RKO (cell line): ENCODE measurements around the gene OVOL2.

Source experiments
- DNase-seq: peaks from one replicate; pipeline ENCODE4 v3.0.0-alpha.2; 2016; ENCODE audit warnings: low spot score

Gene OVOL2

GRCh38 chr20:17985388-17986018, 72.2 kb downstream of the OVOL2 start:
- DNase-seq = no peak

GRCh38 chr20:17976305-17976704, 81.4 kb downstream of the OVOL2 start:
- DNase-seq = no peak
